Skin epidermis (tissue), 12 donors: ENCODE results near the gene LSMEM2.
A peak's percentile ranks its signal among the peaks of the same experiment; 100 is the strongest.
"Not testable (repeated sequence)": the region's sequence is repeated elsewhere in the genome, so short reads cannot be mapped to it uniquely, and the experiment has no call there.

ENCODE experiments used
- H3K27ac ChIP-seq, 21 experiments: fragments of 200-600 bp; sonication (generic) in 11 of 21; one replicate each; pipeline ENCODE4 v1.5.0; 2020; ENCODE audit warnings: mild to moderate bottlenecking in 3 of 21, inconsistent platforms in 2 of 21, moderate library complexity in 2 of 21
- H3K4me3 ChIP-seq, 7 experiments: fragments of 200-600 bp; sonication (generic) in 2 of 7; one replicate each; pipeline ENCODE4 v1.5.0; 2020; ENCODE audit warnings: inconsistent platforms in 2 of 7, mild to moderate bottlenecking in 2 of 7, moderate library complexity in 1 of 7

The LSMEM2 gene

GRCh38 chr3:50244813-50245212, 34.1 kb upstream of the LSMEM2 start:
- H3K27ac ChIP-seq: peak overlapping the region in 19 of 21 experiments; percentile 7 to 95 (median 84)
- H3K4me3 ChIP-seq: not testable (repeated sequence)

GRCh38 chr3:50245251-50245745, 33.6 kb upstream of the LSMEM2 start:
- peak overlapping the region in 20 of 21 experiments; percentile 65 to 95 (median 85) for H3K27ac ChIP-seq
- H3K4me3 ChIP-seq: peak overlapping the region in 4 of 7 experiments; percentile 13 to 41 (median 24)

- H3K27ac ChIP-seq: peak overlapping the region; percentile 45 to 95 (median 84)
- peak overlapping the region; percentile 0 to 41 (median 20) for H3K4me3 ChIP-seq
Observed at GRCh38 chr3:50245831-50246516, 32.9 kb upstream of the LSMEM2 start.

- H3K4me3 ChIP-seq: peak overlapping the region in 6 of 7 experiments; percentile 0 to 41 (median 24)
- H3K27ac ChIP-seq: peak overlapping the region; percentile 45 to 95 (median 84)
Observed at GRCh38 chr3:50246517-50246954, 32.4 kb upstream of the LSMEM2 start.

GRCh38 chr3:50248387-50248786, 30.5 kb upstream of the LSMEM2 start:
- Histone ChIP-seq H3K27ac (peak overlapping the region in 19 of 21 experiments; percentile 37 to 95 (median 76)), H3K4me3 (no peak overlapping the region)

GRCh38 chr3:50249457-50249856, 29.4 kb upstream of the LSMEM2 start:
- Histone ChIP-seq H3K27ac (peak overlapping the region in 16 of 21 experiments; percentile 61 to 95 (median 78)), H3K4me3 (no peak overlapping the region)

GRCh38 chr3:50250514-50250913, 28.4 kb upstream of the LSMEM2 start:
- H3K4me3 ChIP-seq: no peak overlapping the region
- H3K27ac ChIP-seq: peak overlapping the region in 9 of 21 experiments; percentile 20 to 91 (median 74)

GRCh38 chr3:50251220-50251619, 27.7 kb upstream of the LSMEM2 start:
- Histone ChIP-seq H3K4me3 (no peak overlapping the region), H3K27ac (peak overlapping the region in 13 of 21 experiments; percentile 17 to 90 (median 55))

- no peak overlapping the region for H3K4me3 ChIP-seq
- peak overlapping the region in 20 of 21 experiments; percentile 22 to 91 (median 74) for H3K27ac ChIP-seq
Observed at GRCh38 chr3:50254577-50255250, 24.2 kb upstream of the LSMEM2 start.

GRCh38 chr3:50255251-50255615, 23.7 kb upstream of the LSMEM2 start:
- H3K27ac ChIP-seq: peak overlapping the region in 19 of 21 experiments; percentile 22 to 91 (median 75)
- no peak overlapping the region for H3K4me3 ChIP-seq

- Histone ChIP-seq H3K4me3 (no peak overlapping the region), H3K27ac (peak overlapping the region in 9 of 21 experiments; percentile 27 to 98 (median 46))
Observed at GRCh38 chr3:50256978-50257890, 21.7 kb upstream of the LSMEM2 start.

GRCh38 chr3:50258029-50258680, 20.7 kb upstream of the LSMEM2 start:
- Histone ChIP-seq H3K4me3 (no peak overlapping the region), H3K27ac (peak overlapping the region in 12 of 21 experiments; percentile 41 to 99 (median 96))

GRCh38 chr3:50258979-50259378, 19.9 kb upstream of the LSMEM2 start:
- peak overlapping the region in 15 of 21 experiments; percentile 4 to 99 (median 96) for H3K27ac ChIP-seq
- no peak overlapping the region for H3K4me3 ChIP-seq

- H3K27ac ChIP-seq: peak overlapping the region in 19 of 21 experiments; percentile 16 to 99 (median 96)
- H3K4me3 ChIP-seq: peak overlapping the region in 5 of 7 experiments; percentile 40 to 64 (median 53)
Observed at GRCh38 chr3:50259432-50260026, 19.4 kb upstream of the LSMEM2 start.

GRCh38 chr3:50260027-50260941, 18.6 kb upstream of the LSMEM2 start:
- H3K27ac ChIP-seq: peak overlapping the region; percentile 77 to 99 (median 96)

GRCh38 chr3:50260942-50261441, 17.9 kb upstream of the LSMEM2 start:
- H3K4me3 ChIP-seq: peak overlapping the region in 5 of 7 experiments; percentile 39 to 64 (median 53)

More at GRCh38 chr3:50260027-50260941, 18.6 kb upstream of the LSMEM2 start:
- peak overlapping the region; percentile 39 to 64 (median 50) for H3K4me3 ChIP-seq

GRCh38 chr3:50261505-50261904, 17.4 kb upstream of the LSMEM2 start:
- Histone ChIP-seq H3K4me3 (no peak overlapping the region), H3K27ac (peak overlapping the region in 17 of 21 experiments; percentile 1 to 99 (median 96))

More at GRCh38 chr3:50260942-50261441, 17.9 kb upstream of the LSMEM2 start:
- peak overlapping the region in 20 of 21 experiments; percentile 77 to 99 (median 96) for H3K27ac ChIP-seq
